NCI-H1417 (cell line): ENCODE data around the gene OR10H1.
"Not testable (repeated sequence)": the region's sequence is repeated elsewhere in the genome, so short reads cannot be mapped to it uniquely, and the experiment has no call there.

Experiments
- DNase-seq, 3 experiments: peaks; one replicate each; lab custom pipeline; 2025; lab: John Stamatoyannopoulos, UW

Gene OR10H1

DNA sequence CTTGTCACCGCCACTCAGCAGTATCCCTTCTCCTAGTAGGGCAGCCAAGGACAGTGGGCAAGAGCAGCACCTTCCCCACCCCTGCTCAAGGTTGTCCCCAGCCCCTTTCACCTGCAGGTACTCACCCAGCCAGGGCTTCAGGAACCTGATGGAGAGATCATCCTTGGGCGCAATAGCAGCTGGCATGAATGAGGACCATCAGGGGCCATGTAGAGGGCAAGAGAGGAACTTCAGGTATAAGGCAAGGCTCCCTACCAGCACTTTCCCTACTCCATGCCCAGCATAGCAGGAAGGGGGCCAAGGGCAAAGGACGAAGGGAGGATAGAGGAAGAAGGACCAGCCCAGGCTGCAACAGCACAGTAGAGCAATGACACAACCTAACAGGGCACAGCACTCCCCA is 41.3 kb downstream of the OR10H1 start:
- not testable (repeated sequence) for DNase-seq

- no peak for DNase-seq
Measured at GRCh38 chr19:15769586-15769985, 45.9 kb downstream of the OR10H1 start.

- DNase-seq = no peak
Measured at GRCh38 chr19:15759962-15760565, 55.4 kb downstream of the OR10H1 start.

GRCh38 chr19:15758379-15758778 is 57.1 kb downstream of the OR10H1 start:
- DNase-seq = no peak
